Mesenchymal stem cell (in vitro differentiated cells and primary cell): ENCODE measurements around the gene RFNG.

Source experiments
- DNase-seq: peaks from one replicate; pipeline ENCODE4 v3.0.0-alpha.2; 2013
- H2AFZ ChIP-seq: one replicate; pipeline ENCODE4 v1.6.1; 2013; ENCODE audit warnings: low read depth, mild to moderate bottlenecking, control low read depth, inconsistent platforms, low read length, moderate library complexity
- H2AK5ac ChIP-seq: 2 replicates; pipeline ENCODE4 v1.6.1; 2013; ENCODE audit warnings: low read length, moderate library complexity, mild to moderate bottlenecking, inconsistent platforms; ENCODE audit not compliant: severe bottlenecking
- H2BK120ac ChIP-seq: one replicate; pipeline ENCODE4 v1.6.1; 2013; ENCODE audit warnings: low read depth, mild to moderate bottlenecking, inconsistent platforms, low read length, moderate library complexity
- H2BK12ac ChIP-seq, 2 experiments: one replicate each; pipeline ENCODE4 v1.6.1; 2013; ENCODE audit warnings: inconsistent platforms in 2 of 2, low read length in 2 of 2, mild to moderate bottlenecking in 2 of 2, moderate library complexity in 2 of 2, control low read depth in 1 of 2
- H2BK15ac ChIP-seq: one replicate; pipeline ENCODE4 v1.6.1; 2013; ENCODE audit warnings: mild to moderate bottlenecking, low read depth, inconsistent platforms; ENCODE audit not compliant: poor library complexity, severe bottlenecking
- H2BK5ac ChIP-seq: 2 replicates; pipeline ENCODE4 v1.6.1; 2013; ENCODE audit warnings: low read depth, mild to moderate bottlenecking, low read length, control low read depth, inconsistent platforms; ENCODE audit not compliant: poor library complexity, severe bottlenecking
- H3K14ac ChIP-seq, 2 experiments: one replicate each; pipeline ENCODE4 v1.6.1; 2013; ENCODE audit warnings: inconsistent platforms in 2 of 2, low read length in 2 of 2, control low read depth in 1 of 2, mild to moderate bottlenecking in 1 of 2, moderate library complexity in 1 of 2
- H3K18ac ChIP-seq, 2 experiments: one replicate each; pipeline ENCODE4 v1.6.1; 2013; ENCODE audit warnings: inconsistent platforms in 2 of 2, low read length in 2 of 2, control low read depth in 1 of 2, low read depth in 1 of 2, mild to moderate bottlenecking in 1 of 2
- H3K23ac ChIP-seq, 2 experiments: one replicate each; pipeline ENCODE4 v1.6.1; 2013; ENCODE audit warnings: inconsistent platforms in 2 of 2, low read length in 2 of 2, mild to moderate bottlenecking in 2 of 2, moderate library complexity in 2 of 2, control low read depth in 1 of 2
- H3K27ac ChIP-seq: 2 replicates; pipeline ENCODE4 v1.5.1; 2013; ENCODE audit warnings: mild to moderate bottlenecking, moderate library complexity, low read length, control low read depth, inconsistent platforms; ENCODE audit not compliant: poor library complexity, severe bottlenecking
- H3K27me3 ChIP-seq, 2 experiments: 2 replicates each; pipeline versions ENCODE4 v1.6.1 to v1.7.0; 2013; ENCODE audit warnings: low read length in 2 of 2, mild to moderate bottlenecking in 2 of 2, moderate library complexity in 2 of 2, control low read depth in 1 of 2, inconsistent platforms in 1 of 2; ENCODE audit not compliant: control insufficient read depth in 1 of 2, insufficient read depth in 1 of 2
- H3K36me3 ChIP-seq, 2 experiments: 2 replicates each; pipeline versions ENCODE4 v1.6.1 to v1.7.0; 2013; ENCODE audit warnings: low read length in 2 of 2, control low read depth in 1 of 2, inconsistent platforms in 1 of 2, low read depth in 1 of 2, mild to moderate bottlenecking in 1 of 2; ENCODE audit not compliant: insufficient read depth in 2 of 2, control insufficient read depth in 1 of 2
- H3K4ac ChIP-seq, 2 experiments: one replicate each; pipeline ENCODE4 v1.6.1; 2013; ENCODE audit warnings: inconsistent platforms in 2 of 2, low read length in 2 of 2, mild to moderate bottlenecking in 2 of 2, moderate library complexity in 2 of 2, control low read depth in 1 of 2, low read depth in 1 of 2
- H3K4me1 ChIP-seq: 2 replicates; pipeline ENCODE4 v1.6.1; 2013; ENCODE audit warnings: low read depth, low read length, control low read depth; ENCODE audit not compliant: control insufficient read depth, insufficient read depth
- H3K4me2 ChIP-seq: 2 replicates; pipeline ENCODE4 v1.6.1; 2013; ENCODE audit warnings: low read length, mild to moderate bottlenecking, inconsistent platforms; ENCODE audit not compliant: poor library complexity, severe bottlenecking
- H3K4me3 ChIP-seq, 2 experiments: 2 replicates each; pipeline versions ENCODE4 v1.5.1 to v1.7.0; 2013; ENCODE audit warnings: low read length in 2 of 2, mild to moderate bottlenecking in 2 of 2, control low read depth in 1 of 2, low read depth in 1 of 2; ENCODE audit not compliant: insufficient read depth in 1 of 2
- H3K79me1 ChIP-seq: replicated peaks from 2 replicates; pipeline ENCODE4 v1.6.1; 2013; ENCODE audit warnings: mild to moderate bottlenecking, control low read depth, low read length, inconsistent platforms; ENCODE audit not compliant: poor library complexity, severe bottlenecking
- H3K9ac ChIP-seq: 2 replicates; pipeline ENCODE4 v1.7.0; 2013; ENCODE audit warnings: mild to moderate bottlenecking, low read length, moderate library complexity
- H3K9me3 ChIP-seq: 2 replicates; pipeline ENCODE4 v1.7.0; 2013; ENCODE audit warnings: mild to moderate bottlenecking, low read length; ENCODE audit not compliant: control insufficient read depth
- H4K8ac ChIP-seq: one replicate; pipeline ENCODE4 v1.6.1; 2013; ENCODE audit warnings: inconsistent platforms, mild to moderate bottlenecking, low read length, moderate library complexity
- H4K91ac ChIP-seq: one replicate; pipeline ENCODE4 v1.6.1; 2013; ENCODE audit warnings: mild to moderate bottlenecking, low read length, inconsistent platforms
- WGBS: methylation state at CpG from one replicate; pipeline ENCODE4 v1.1.7; 2013; ENCODE audit warnings: mixed read lengths; 5-methylcytosine and 5-hydroxymethylcytosine counted together

RFNG gene

GRCh38 chr17:82028246-82028645 is 23.4 kb downstream of the RFNG start:
- Histone ChIP-seq H3K14ac (no peak overlapping the region), H2AFZ (no peak overlapping the region), H3K27me3 (peaks cover 0 to 12% of the 10 kb centered on the region in 2 experiments), H3K9ac (no peak overlapping the region), H3K4ac (no peak overlapping the region), H3K27ac (no peak overlapping the region), H4K91ac (no peak overlapping the region), H3K9me3 (no peaks in the 10 kb centered on the region), H3K4me1 (peaks cover 28% of the 10 kb centered on the region), H3K4me2 (no peak overlapping the region), H3K18ac (no peak overlapping the region), H2BK15ac (no peak overlapping the region), H3K4me3 (no peak overlapping the region), H3K79me1 (peaks cover 20% of the 10 kb centered on the region), H2AK5ac (no peak overlapping the region), H2BK12ac (no peak overlapping the region), H2BK120ac (no peak overlapping the region), H2BK5ac (no peak overlapping the region), H3K36me3 (peaks cover 0 to 54% of the 10 kb centered on the region in 2 experiments), H3K23ac (no peak overlapping the region), H4K8ac (no peak overlapping the region)
- DNase-seq: no peak
- WGBS: 99% methylated on average over 13 of the region's 13 CpGs

- no peak overlapping the region for H3K18ac ChIP-seq
- WGBS: 97% methylated on average over 25 of the region's 25 CpGs
Measured at GRCh38 chr17:82025401-82026107, 26.1 kb downstream of the RFNG start.

GRCh38 chr17:82024859-82025258 is 26.8 kb downstream of the RFNG start:
- no peak overlapping the region for H2BK5ac ChIP-seq
- no peak overlapping the region for H2BK120ac ChIP-seq
- no peak overlapping the region for H2AFZ ChIP-seq
- no peak overlapping the region for H3K27ac ChIP-seq
- 96% methylated on average over 17 of the region's 17 CpGs for WGBS
- H2AK5ac ChIP-seq: no peak overlapping the region
- no peak overlapping the region for H3K14ac ChIP-seq
- no peak overlapping the region for H2BK15ac ChIP-seq
- H3K4ac ChIP-seq: no peak overlapping the region
- no peak for DNase-seq
- no peak overlapping the region for H3K9ac ChIP-seq
- H3K4me2 ChIP-seq: no peak overlapping the region
- no peaks in the 10 kb centered on the region for H3K27me3 ChIP-seq
- peaks cover 30% of the 10 kb centered on the region for H3K79me1 ChIP-seq
- H3K9me3 ChIP-seq: no peaks in the 10 kb centered on the region
- no peak overlapping the region for H2BK12ac ChIP-seq
- H3K18ac ChIP-seq: no peak overlapping the region
- no peak overlapping the region for H3K4me3 ChIP-seq
- no peak overlapping the region for H3K23ac ChIP-seq
- no peak overlapping the region for H4K8ac ChIP-seq
- peaks cover 0 to 50% of the 10 kb centered on the region in 2 experiments for H3K36me3 ChIP-seq
- H4K91ac ChIP-seq: no peak overlapping the region
- peaks cover 31% of the 10 kb centered on the region for H3K4me1 ChIP-seq

More at GRCh38 chr17:82025401-82026107, 26.1 kb downstream of the RFNG start:
- Histone ChIP-seq H2AFZ (no peak overlapping the region), H2BK5ac (no peak overlapping the region), H4K91ac (no peak overlapping the region), H2BK120ac (no peak overlapping the region), H4K8ac (no peak overlapping the region), H2AK5ac (no peak overlapping the region), H3K36me3 (peaks cover 0 to 50% of the 10 kb centered on the region in 2 experiments), H3K14ac (no peak overlapping the region), H3K27ac (no peak overlapping the region), H3K9me3 (no peaks in the 10 kb centered on the region), H3K79me1 (peaks cover 25% of the 10 kb centered on the region), H2BK12ac (no peak overlapping the region), H2BK15ac (no peak overlapping the region), H3K4me2 (no peak overlapping the region), H3K4me1 (peaks cover 32% of the 10 kb centered on the region), H3K27me3 (no peaks in the 10 kb centered on the region), H3K9ac (no peak overlapping the region), H3K23ac (no peak overlapping the region), H3K4me3 (no peak overlapping the region), H3K4ac (no peak overlapping the region)
- DNase-seq: no peak

GRCh38 chr17:82023447-82024241 is 28.0 kb downstream of the RFNG start:
- Histone ChIP-seq H3K4me1 (peaks cover 33% of the 10 kb centered on the region), H4K8ac (no peak overlapping the region), H3K4me3 (peak overlapping the region; percentile 75 to 82), H3K27ac (no peak overlapping the region), H3K36me3 (peaks cover 5 to 48% of the 10 kb centered on the region in 2 experiments), H3K18ac (peak overlapping the region; percentile 10 to 37), H3K4me2 (peak overlapping the region; percentile 96), H3K27me3 (no peaks in the 10 kb centered on the region), H4K91ac (peak overlapping the region; percentile 22), H3K14ac (peak overlapping the region in 1 of 2 experiments; percentile 95), H2AFZ (peak overlapping the region; percentile 76), H2BK120ac (no peak overlapping the region), H3K79me1 (peaks cover 34% of the 10 kb centered on the region), H3K4ac (peak overlapping the region; percentile 63 to 71), H3K9me3 (no peaks in the 10 kb centered on the region), H2AK5ac (no peak overlapping the region), H3K9ac (peak overlapping the region; percentile 71), H3K23ac (peak overlapping the region in 1 of 2 experiments; percentile 75), H2BK5ac (no peak overlapping the region), H2BK12ac (peak overlapping the region in 1 of 2 experiments; percentile 34), H2BK15ac (no peak overlapping the region)
- WGBS: 13% methylated on average over 55 of the region's 55 CpGs
- DNase-seq: peak; percentile 43
